Choroid plexus epithelial cell (primary cell): Measurements from ENCODE around the gene LCT.
A peak's percentile ranks its signal among the peaks of the same experiment; 100 is the strongest.

Experiments used
- DNase-seq: peaks from one replicate; pipeline ENCODE4 v3.0.0-alpha.2; 2010; ENCODE audit warnings: low read depth
- H3K4me3 ChIP-seq: 2 replicates; pipeline ENCODE4 v1.5.1; 2011; ENCODE audit warnings: low read depth, mild to moderate bottlenecking, control low read depth, low read length, moderate library complexity
- CTCF ChIP-seq: conservative IDR thresholded peaks from 2 replicates; pipeline ENCODE4 v1.5.1; 2011; ENCODE audit warnings: low read depth, mild to moderate bottlenecking, control low read depth, inconsistent platforms, low read length, moderate library complexity

LCT gene

GRCh38 chr2:135773319-135773718 is 63.7 kb downstream of the LCT start:
- TF ChIP-seq CTCF: no peak
- DNase-seq: no peak

GRCh38 chr2:135768863-135769262 is 68.1 kb downstream of the LCT start:
- no peak overlapping the region for H3K4me3 ChIP-seq
- DNase-seq: no peak
- TF ChIP-seq CTCF: no peak

More at GRCh38 chr2:135773319-135773718, 63.7 kb downstream of the LCT start:
- H3K4me3 ChIP-seq: no peak overlapping the region

GRCh38 chr2:135762530-135762929 is 74.5 kb downstream of the LCT start:
- no peak for TF ChIP-seq CTCF
- H3K4me3 ChIP-seq: no peak overlapping the region
- no peak for DNase-seq

- TF ChIP-seq CTCF: no peak
- no peak for DNase-seq
- H3K4me3 ChIP-seq: no peak overlapping the region
These were observed 75.0 kb downstream of the LCT start for GRCh38 chr2:135762022-135762421.

- no peak overlapping the region for H3K4me3 ChIP-seq
- TF ChIP-seq CTCF: no peak
- no peak for DNase-seq
These were observed 80.3 kb downstream of the LCT start for GRCh38 chr2:135756692-135757091.

- H3K4me3 ChIP-seq: no peak overlapping the region
- no peak for TF ChIP-seq CTCF
- DNase-seq: no peak
These were observed 81.4 kb downstream of the LCT start for GRCh38 chr2:135755573-135755972.

- no peak for TF ChIP-seq CTCF
- H3K4me3 ChIP-seq: no peak overlapping the region
- peak; percentile 82 for DNase-seq
These were observed 91.4 kb downstream of the LCT start for GRCh38 chr2:135745545-135745944.
